ENCODE measurements around the gene TIAM2. TPM values are rescaled to one million over a fixed set of nuclear protein-coding genes. Genes with fewer than 3 reads are reported as not detected.
A peak's percentile ranks its signal among the peaks of the same experiment; 100 is the strongest.

Gene TIAM2
- total and polyA plus RNA-seq, 2 donors (not counting 3 experiments of a cell fraction or from before 2014, with no cell fraction given): 9.6 to 18.5 TPM

- H3K27me3 ChIP-seq (ENCODE audit: control insufficient read depth in 2 of 2, insufficient read depth in 2 of 2, low read length in 2 of 2): no peaks in the 10 kb centered on the region
- H3K79me2 ChIP-seq (ENCODE audit: control insufficient read depth, insufficient read depth, low read length): no peaks in the 10 kb centered on the region
- no peaks in the 10 kb centered on the region for H4K20me1 ChIP-seq (replicated peaks; ENCODE audit: control insufficient read depth, extremely low read depth, insufficient read depth, low read length)
- intact Hi-C loops (cut with micrococcal nuclease) (no loop called here), dilution Hi-C loops (cut with MboI; ENCODE audit: extremely low pct_ligation_motif_present, low sequenced_read_pairs) (no loop called here)
- no peaks in the 10 kb centered on the region for H3K9me3 ChIP-seq (replicated peaks; ENCODE audit: control insufficient read depth, insufficient read depth, low read length)
- no peaks in the 10 kb centered on the region for H3K9me1 ChIP-seq (replicated peaks; ENCODE audit: control insufficient read depth, extremely low read depth, insufficient read depth, low read length)
- no peak overlapping the region for H3K4me3 ChIP-seq (replicated peaks in 1 of 3; ENCODE audit: insufficient read depth in 1 of 3, low read depth in 1 of 3, low read length in 3 of 3)
- no peak overlapping the region for H3K9ac ChIP-seq (replicated peaks; ENCODE audit: extremely low read depth, insufficient read depth, low read length)
- H3K4me2 ChIP-seq (ENCODE audit: insufficient read depth, low read length): no peak overlapping the region
- FAIRE-seq (no peak), DNase-seq (ENCODE audit: low read depth, low spot score) (no peak)
- no TSS peak for BruUV-seq (replicated peaks)
- H2AFZ ChIP-seq (ENCODE audit: low read depth, low read length): no peak overlapping the region
- no peak overlapping the region for H3K27ac ChIP-seq (ENCODE audit: insufficient read depth, low read depth, low read length)
- H3K4me1 ChIP-seq (ENCODE audit: control insufficient read depth, extremely low read depth, insufficient read depth, low read length): peaks cover 10% of the 10 kb centered on the region
- H3K36me3 ChIP-seq (ENCODE audit: control insufficient read depth in 2 of 2, extremely low read depth in 1 of 2, insufficient read depth in 2 of 2, low read length in 2 of 2): peaks cover 3 to 8% of the 10 kb centered on the region in 2 experiments
- POLR2A ChIA-PET: no interaction called here
- CTCF ChIA-PET: interaction anchor here (1.6 kb wide), 1 partner anchor 38 kb away, joined by 5 read pairs; no protein-coding TSS in a partner anchor
- TF ChIP-seq POLR2AphosphoS5 (IDR thresholded peaks at IDR 0.05; ENCODE audit: insufficient read depth, low read depth, low read length): no peak
- TF ChIP-seq GATA2 (IDR thresholded peaks at IDR 0.05; ENCODE audit: insufficient read depth, insufficient read length, low read depth, low read length): no peak
- TF ChIP-seq EZH2 (IDR thresholded peaks at IDR 0.05; ENCODE audit: borderline replicate concordance, low read depth, low read length, severe bottlenecking): no peak
- TF ChIP-seq CTCF (IDR thresholded peaks at IDR 0.05; ENCODE audit: extremely low read depth in 1 of 2, insufficient read depth in 1 of 2, low read depth in 1 of 2, low read length in 2 of 2): no peak
These were observed 137.5 kb downstream of the TIAM2 start for GRCh38 chr6:155132617-155133016.

- H2AFZ ChIP-seq (ENCODE audit: low read depth, low read length): no peak overlapping the region
- H3K4me2 ChIP-seq (ENCODE audit: insufficient read depth, low read length): no peak overlapping the region
- intact Hi-C loops (cut with micrococcal nuclease): loop anchor here (5.0 kb wide), 1 partner anchor 129 kb away; no protein-coding TSS in a partner anchor
- no peaks in the 10 kb centered on the region for H3K36me3 ChIP-seq (ENCODE audit: control insufficient read depth in 2 of 2, extremely low read depth in 1 of 2, insufficient read depth in 2 of 2, low read length in 2 of 2)
- DNase-seq (ENCODE audit: low read depth, low spot score): peak; percentile 91
- H3K9me3 ChIP-seq (replicated peaks; ENCODE audit: control insufficient read depth, insufficient read depth, low read length): no peaks in the 10 kb centered on the region
- H3K9me1 ChIP-seq (replicated peaks; ENCODE audit: control insufficient read depth, extremely low read depth, insufficient read depth, low read length): no peaks in the 10 kb centered on the region
- H3K27ac ChIP-seq (ENCODE audit: insufficient read depth, low read depth, low read length): no peak overlapping the region
- TF ChIP-seq FOS (IDR thresholded peaks at IDR 0.05; ENCODE audit: borderline replicate concordance, insufficient read depth, low read length): no peak
- TF ChIP-seq POLR2AphosphoS5 (IDR thresholded peaks at IDR 0.05; ENCODE audit: insufficient read depth, low read depth, low read length): no peak
- TF ChIP-seq GATA2 (IDR thresholded peaks at IDR 0.05; ENCODE audit: insufficient read depth, insufficient read length, low read depth, low read length): no peak
- no peak for TF ChIP-seq EZH2 (IDR thresholded peaks at IDR 0.05; ENCODE audit: borderline replicate concordance, low read depth, low read length, severe bottlenecking)
- no peak for TF ChIP-seq MAX (IDR thresholded peaks at IDR 0.05; ENCODE audit: insufficient read depth, insufficient read length)
- no peak for TF ChIP-seq MYC (IDR thresholded peaks at IDR 0.05; ENCODE audit: low read depth, low read length)
- no peak for TF ChIP-seq POLR2A (IDR thresholded peaks at IDR 0.05; ENCODE audit: low read depth, low read length)
- TF ChIP-seq CTCF (IDR thresholded peaks at IDR 0.05; ENCODE audit: extremely low read depth in 1 of 2, insufficient read depth in 1 of 2, low read depth in 1 of 2, low read length in 2 of 2): no peak
- TF ChIP-seq JUN (IDR thresholded peaks at IDR 0.05; ENCODE audit: borderline replicate concordance, insufficient read depth, insufficient read length, low read depth): no peak
- no peaks in the 10 kb centered on the region for H3K27me3 ChIP-seq (ENCODE audit: control insufficient read depth in 2 of 2, insufficient read depth in 2 of 2, low read length in 2 of 2)
- H4K20me1 ChIP-seq (replicated peaks; ENCODE audit: control insufficient read depth, extremely low read depth, insufficient read depth, low read length): no peaks in the 10 kb centered on the region
- no peak overlapping the region for H3K4me3 ChIP-seq (replicated peaks in 1 of 3; ENCODE audit: insufficient read depth in 1 of 3, low read depth in 1 of 3, low read length in 3 of 3)
- no peaks in the 10 kb centered on the region for H3K79me2 ChIP-seq (ENCODE audit: control insufficient read depth, insufficient read depth, low read length)
- ChIA-PET POLR2A (no interaction called here), CTCF (interaction anchor here (1.0 kb wide), 1 partner anchor 30 kb away, joined by 4 read pairs; no protein-coding TSS in a partner anchor)
- H3K9ac ChIP-seq (replicated peaks; ENCODE audit: extremely low read depth, insufficient read depth, low read length): no peak overlapping the region
- BruUV-seq (replicated peaks): no TSS peak
- peaks cover 37% of the 10 kb centered on the region for H3K4me1 ChIP-seq (ENCODE audit: control insufficient read depth, extremely low read depth, insufficient read depth, low read length)
- FAIRE-seq: peak; percentile 46
- dilution Hi-C loops (cut with MboI; ENCODE audit: extremely low pct_ligation_motif_present, low sequenced_read_pairs): no loop called here
These were observed 145.9 kb downstream of the TIAM2 start for GRCh38 chr6:155141002-155141401.

Measured in endothelial cell of umbilical vein (primary cell).